HL-60 (cell line): ENCODE results near the gene SLC13A1.

Experiments used
- TF ChIP-seq, protein P1 (sequence below): IDR thresholded peaks from one replicate; pipeline ENCODE4 v1.5.1; 2011; ENCODE audit warnings: low read length, control low read depth, inconsistent platforms; ENCODE audit not compliant: insufficient read depth
- TF ChIP-seq, protein P2 (sequence below): IDR thresholded peaks from 2 replicates; pipeline ENCODE4 v1.6.1; 2012; ENCODE audit warnings: low read depth; ENCODE audit not compliant: insufficient replicate concordance

DNA sequence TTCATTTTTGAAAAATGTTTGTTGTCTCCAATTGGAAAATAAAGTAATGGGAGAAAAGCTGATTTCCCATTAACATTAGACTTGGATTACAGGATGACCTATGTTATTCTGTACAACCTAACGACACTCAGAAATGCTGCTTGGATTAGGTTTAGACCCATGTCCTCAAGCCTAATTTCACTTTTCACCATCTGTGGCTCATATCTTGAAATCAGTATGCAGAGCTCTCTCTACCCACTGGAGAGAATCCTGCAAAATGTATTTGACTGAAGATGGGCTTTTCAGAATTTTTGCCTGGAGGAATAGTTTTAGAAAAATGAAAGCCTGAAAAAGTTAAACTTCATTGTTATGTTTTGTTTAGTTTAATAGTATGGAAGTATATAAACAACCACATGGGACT lies 63.8 kb downstream of the SLC13A1 start:
- TF ChIP-seq, protein P1, sequence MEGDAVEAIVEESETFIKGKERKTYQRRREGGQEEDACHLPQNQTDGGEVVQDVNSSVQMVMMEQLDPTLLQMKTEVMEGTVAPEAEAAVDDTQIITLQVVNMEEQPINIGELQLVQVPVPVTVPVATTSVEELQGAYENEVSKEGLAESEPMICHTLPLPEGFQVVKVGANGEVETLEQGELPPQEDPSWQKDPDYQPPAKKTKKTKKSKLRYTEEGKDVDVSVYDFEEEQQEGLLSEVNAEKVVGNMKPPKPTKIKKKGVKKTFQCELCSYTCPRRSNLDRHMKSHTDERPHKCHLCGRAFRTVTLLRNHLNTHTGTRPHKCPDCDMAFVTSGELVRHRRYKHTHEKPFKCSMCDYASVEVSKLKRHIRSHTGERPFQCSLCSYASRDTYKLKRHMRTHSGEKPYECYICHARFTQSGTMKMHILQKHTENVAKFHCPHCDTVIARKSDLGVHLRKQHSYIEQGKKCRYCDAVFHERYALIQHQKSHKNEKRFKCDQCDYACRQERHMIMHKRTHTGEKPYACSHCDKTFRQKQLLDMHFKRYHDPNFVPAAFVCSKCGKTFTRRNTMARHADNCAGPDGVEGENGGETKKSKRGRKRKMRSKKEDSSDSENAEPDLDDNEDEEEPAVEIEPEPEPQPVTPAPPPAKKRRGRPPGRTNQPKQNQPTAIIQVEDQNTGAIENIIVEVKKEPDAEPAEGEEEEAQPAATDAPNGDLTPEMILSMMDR = no peak
- TF ChIP-seq, protein P2, sequence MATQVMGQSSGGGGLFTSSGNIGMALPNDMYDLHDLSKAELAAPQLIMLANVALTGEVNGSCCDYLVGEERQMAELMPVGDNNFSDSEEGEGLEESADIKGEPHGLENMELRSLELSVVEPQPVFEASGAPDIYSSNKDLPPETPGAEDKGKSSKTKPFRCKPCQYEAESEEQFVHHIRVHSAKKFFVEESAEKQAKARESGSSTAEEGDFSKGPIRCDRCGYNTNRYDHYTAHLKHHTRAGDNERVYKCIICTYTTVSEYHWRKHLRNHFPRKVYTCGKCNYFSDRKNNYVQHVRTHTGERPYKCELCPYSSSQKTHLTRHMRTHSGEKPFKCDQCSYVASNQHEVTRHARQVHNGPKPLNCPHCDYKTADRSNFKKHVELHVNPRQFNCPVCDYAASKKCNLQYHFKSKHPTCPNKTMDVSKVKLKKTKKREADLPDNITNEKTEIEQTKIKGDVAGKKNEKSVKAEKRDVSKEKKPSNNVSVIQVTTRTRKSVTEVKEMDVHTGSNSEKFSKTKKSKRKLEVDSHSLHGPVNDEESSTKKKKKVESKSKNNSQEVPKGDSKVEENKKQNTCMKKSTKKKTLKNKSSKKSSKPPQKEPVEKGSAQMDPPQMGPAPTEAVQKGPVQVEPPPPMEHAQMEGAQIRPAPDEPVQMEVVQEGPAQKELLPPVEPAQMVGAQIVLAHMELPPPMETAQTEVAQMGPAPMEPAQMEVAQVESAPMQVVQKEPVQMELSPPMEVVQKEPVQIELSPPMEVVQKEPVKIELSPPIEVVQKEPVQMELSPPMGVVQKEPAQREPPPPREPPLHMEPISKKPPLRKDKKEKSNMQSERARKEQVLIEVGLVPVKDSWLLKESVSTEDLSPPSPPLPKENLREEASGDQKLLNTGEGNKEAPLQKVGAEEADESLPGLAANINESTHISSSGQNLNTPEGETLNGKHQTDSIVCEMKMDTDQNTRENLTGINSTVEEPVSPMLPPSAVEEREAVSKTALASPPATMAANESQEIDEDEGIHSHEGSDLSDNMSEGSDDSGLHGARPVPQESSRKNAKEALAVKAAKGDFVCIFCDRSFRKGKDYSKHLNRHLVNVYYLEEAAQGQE = no peak
